ACHN (cell line): ENCODE data around the gene CPS1.
A peak's percentile ranks its signal among the peaks of the same experiment; 100 is the strongest.

ENCODE experiments used
- DNase-seq: peaks from one replicate; pipeline ENCODE4 v3.0.0-alpha.2; 2015
- in situ Hi-C: cut with HindIII; loops from 2 replicates; pipeline ENCODE4 v1.10.0; 2017; ENCODE audit warnings: low sequenced_read_pairs, low pct_ligation_motif_present, low pct_unique_long_range_greater_than_20kb

CPS1 gene

GRCh38 chr2:210591663-210592062 is 35.3 kb downstream of the CPS1 start:
- in situ Hi-C loops = no loop called here
- no peak for DNase-seq

GRCh38 chr2:210592726-210593125 is 36.3 kb downstream of the CPS1 start:
- in situ Hi-C loops = no loop called here
- no peak for DNase-seq

GRCh38 chr2:210593166-210593565 is 36.8 kb downstream of the CPS1 start:
- in situ Hi-C loops = no loop called here
- DNase-seq = no peak

- no peak for DNase-seq
- in situ Hi-C loops = no loop called here
Observed at GRCh38 chr2:210598219-210598618, 41.8 kb downstream of the CPS1 start.

- in situ Hi-C loops = no loop called here
- no peak for DNase-seq
Observed at GRCh38 chr2:210599476-210599875, 43.1 kb downstream of the CPS1 start.

GRCh38 chr2:210604666-210605065 is 48.3 kb downstream of the CPS1 start:
- DNase-seq = no peak
- in situ Hi-C loops = no loop called here

GRCh38 chr2:210606001-210606400 is 49.6 kb downstream of the CPS1 start:
- no peak for DNase-seq
- in situ Hi-C loops = no loop called here

- no peak for DNase-seq
- in situ Hi-C loops = no loop called here
Observed at GRCh38 chr2:210611466-210611865, 55.1 kb downstream of the CPS1 start.

GRCh38 chr2:210616074-210616473 is 59.7 kb downstream of the CPS1 start:
- in situ Hi-C loops = no loop called here
- DNase-seq = no peak

- in situ Hi-C loops = no loop called here
- no peak for DNase-seq
Observed at GRCh38 chr2:210617318-210617717, 60.9 kb downstream of the CPS1 start.

GRCh38 chr2:210617732-210618330 is 61.4 kb downstream of the CPS1 start:
- DNase-seq = peak; percentile 58
- in situ Hi-C loops = no loop called here

GRCh38 chr2:210620456-210620855 is 64.1 kb downstream of the CPS1 start:
- no peak for DNase-seq
- in situ Hi-C loops = no loop called here

- no peak for DNase-seq
- in situ Hi-C loops = no loop called here
Observed at GRCh38 chr2:210623506-210623905, 67.1 kb downstream of the CPS1 start.

- peak; percentile 43 for DNase-seq
- in situ Hi-C loops = no loop called here
Observed at GRCh38 chr2:210626849-210627248, 70.5 kb downstream of the CPS1 start.

GRCh38 chr2:210630873-210631560 is 74.6 kb downstream of the CPS1 start:
- in situ Hi-C loops = no loop called here
- DNase-seq = no peak

- no peak for DNase-seq
- in situ Hi-C loops = no loop called here
Observed at GRCh38 chr2:210633699-210634098, 77.3 kb downstream of the CPS1 start.

GRCh38 chr2:210635257-210635656 is 78.9 kb downstream of the CPS1 start:
- no peak for DNase-seq
- in situ Hi-C loops = no loop called here

- no peak for DNase-seq
- in situ Hi-C loops = no loop called here
Observed at GRCh38 chr2:210642333-210642732, 85.9 kb downstream of the CPS1 start.

- no peak for DNase-seq
- in situ Hi-C loops = no loop called here
Observed at GRCh38 chr2:210647151-210647550, 90.8 kb downstream of the CPS1 start.

- in situ Hi-C loops = no loop called here
- DNase-seq = no peak
Observed at GRCh38 chr2:210654091-210654490, 97.7 kb downstream of the CPS1 start.
